ENCODE results near the gene SYNE2. TPM values are rescaled to one million over a fixed set of nuclear protein-coding genes. Genes with fewer than 3 reads are reported as not detected.

Gene SYNE2
- total RNA-seq, 4 donors from 2014 or later, result 101 to 162 (median 114) TPM

DNA sequence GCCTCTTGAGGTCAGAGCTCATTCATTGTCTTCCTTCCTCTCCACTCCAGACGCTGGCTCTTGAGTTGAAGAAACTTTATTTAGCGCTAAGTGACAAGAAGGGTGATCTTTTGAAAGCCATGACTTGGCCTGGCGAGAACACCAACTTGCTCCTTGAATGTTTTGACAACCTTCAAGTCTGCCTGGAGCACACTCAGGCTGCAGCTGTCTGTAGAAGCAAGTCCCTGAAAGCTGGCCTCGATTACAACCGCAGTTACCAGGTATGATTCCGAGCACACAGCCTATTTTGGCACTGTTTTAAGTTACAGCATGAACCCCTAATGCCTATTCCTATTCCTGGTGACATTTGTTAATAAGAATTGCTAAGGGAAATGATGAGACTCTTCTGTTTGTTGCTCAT, 273.7 kb downstream of the SYNE2 start:
- Histone ChIP-seq H3K27ac (no peak overlapping the region), H3K36me3 (no peaks in the 10 kb centered on the region)
- intact Hi-C loops (cut with DNase I; ENCODE audit: low total_unique reads), result no loop called here

DNA sequence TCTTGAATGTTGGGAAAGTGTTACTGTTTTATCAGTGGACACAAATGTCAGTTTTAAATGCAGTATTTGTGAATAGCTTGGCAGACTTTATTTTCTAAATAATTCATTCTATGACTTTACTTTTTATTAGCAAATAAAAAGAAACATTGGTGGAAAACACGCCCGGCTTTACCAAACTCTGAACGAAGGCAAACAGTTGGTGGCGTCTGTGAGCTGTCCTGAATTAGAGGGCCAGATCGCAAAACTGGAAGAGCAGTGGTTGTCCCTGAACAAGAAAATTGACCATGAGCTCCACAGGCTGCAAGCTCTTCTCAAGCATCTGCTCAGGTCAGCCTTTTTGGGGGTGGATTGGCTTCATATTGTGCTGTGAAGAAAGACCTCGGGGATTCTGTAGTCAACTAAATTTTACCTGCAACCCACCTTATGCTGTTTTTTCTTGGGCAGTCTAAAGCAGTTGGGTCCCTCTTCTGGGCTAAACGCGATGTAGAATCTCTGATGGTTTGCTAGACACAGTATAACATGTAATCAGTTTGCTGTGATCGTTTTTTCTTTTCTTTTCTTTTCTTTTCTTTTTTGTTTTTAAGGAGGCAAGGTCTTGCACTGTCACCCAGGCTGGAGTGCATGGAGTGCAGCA, 285.0 kb downstream of the SYNE2 start:
- Histone ChIP-seq H3K27me3 (no peaks in the 10 kb centered on the region), H3K4me3 (no peak overlapping the region), H3K36me3 (no peaks in the 10 kb centered on the region), H3K27ac (no peak overlapping the region), H3K9me3 (no peaks in the 10 kb centered on the region), H3K4me1 (no peaks in the 10 kb centered on the region)
- intact Hi-C loops (cut with DNase I; ENCODE audit: low total_unique reads), result no loop called here
- no peak for DNase-seq
- TF ChIP-seq POLR2A (IDR thresholded peaks at IDR 0.05), result no peak
- TF ChIP-seq, protein P1, sequence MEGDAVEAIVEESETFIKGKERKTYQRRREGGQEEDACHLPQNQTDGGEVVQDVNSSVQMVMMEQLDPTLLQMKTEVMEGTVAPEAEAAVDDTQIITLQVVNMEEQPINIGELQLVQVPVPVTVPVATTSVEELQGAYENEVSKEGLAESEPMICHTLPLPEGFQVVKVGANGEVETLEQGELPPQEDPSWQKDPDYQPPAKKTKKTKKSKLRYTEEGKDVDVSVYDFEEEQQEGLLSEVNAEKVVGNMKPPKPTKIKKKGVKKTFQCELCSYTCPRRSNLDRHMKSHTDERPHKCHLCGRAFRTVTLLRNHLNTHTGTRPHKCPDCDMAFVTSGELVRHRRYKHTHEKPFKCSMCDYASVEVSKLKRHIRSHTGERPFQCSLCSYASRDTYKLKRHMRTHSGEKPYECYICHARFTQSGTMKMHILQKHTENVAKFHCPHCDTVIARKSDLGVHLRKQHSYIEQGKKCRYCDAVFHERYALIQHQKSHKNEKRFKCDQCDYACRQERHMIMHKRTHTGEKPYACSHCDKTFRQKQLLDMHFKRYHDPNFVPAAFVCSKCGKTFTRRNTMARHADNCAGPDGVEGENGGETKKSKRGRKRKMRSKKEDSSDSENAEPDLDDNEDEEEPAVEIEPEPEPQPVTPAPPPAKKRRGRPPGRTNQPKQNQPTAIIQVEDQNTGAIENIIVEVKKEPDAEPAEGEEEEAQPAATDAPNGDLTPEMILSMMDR (IDR thresholded peaks at IDR 0.05), result peak in 1 of 4 experiments; percentile 9

More for the DNA sequence above, 273.7 kb downstream of the SYNE2 start:
- Histone ChIP-seq H3K27me3 (no peaks in the 10 kb centered on the region), H3K9me3 (no peaks in the 10 kb centered on the region), H3K4me1 (no peaks in the 10 kb centered on the region), H3K4me3 (no peak overlapping the region)
- DNase-seq, result no peak
- no peak for TF ChIP-seq POLR2A (IDR thresholded peaks at IDR 0.05)
- TF ChIP-seq, protein P1 (IDR thresholded peaks at IDR 0.05), result no peak

GRCh38 chr14:64147126-64147790, 294.5 kb downstream of the SYNE2 start:
- Histone ChIP-seq H3K9me3 (no peaks in the 10 kb centered on the region), H3K27me3 (no peaks in the 10 kb centered on the region), H3K36me3 (no peaks in the 10 kb centered on the region), H3K4me1 (no peaks in the 10 kb centered on the region), H3K27ac (no peak overlapping the region), H3K4me3 (no peak overlapping the region)
- intact Hi-C loops (cut with DNase I; ENCODE audit: low total_unique reads), result no loop called here
- no peak for TF ChIP-seq POLR2A (IDR thresholded peaks at IDR 0.05)
- TF ChIP-seq, protein P1 (IDR thresholded peaks at IDR 0.05), result no peak
- DNase-seq, result no peak

DNA sequence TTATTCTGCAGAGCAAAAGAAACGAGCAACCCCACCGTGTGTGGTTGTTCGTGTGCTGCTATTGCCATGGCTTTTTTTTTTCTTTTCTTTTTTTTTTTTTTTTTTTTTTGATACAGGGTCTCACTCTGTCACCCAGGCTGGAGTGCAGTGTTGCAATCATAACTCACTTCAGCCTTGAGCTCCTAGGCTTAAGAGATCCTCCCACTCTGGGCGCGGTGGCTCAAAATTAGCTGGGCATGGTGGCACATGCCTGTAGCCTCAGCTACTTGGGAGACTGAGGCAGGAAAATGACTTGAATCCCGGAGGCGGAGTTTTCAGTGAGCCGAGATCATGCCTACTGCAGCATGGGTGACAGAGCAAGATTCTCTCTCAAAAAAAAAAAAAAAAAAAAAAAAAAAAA, 297.1 kb downstream of the SYNE2 start:
- intact Hi-C loops (cut with DNase I; ENCODE audit: low total_unique reads), result no loop called here
- no peak for DNase-seq
- no peak overlapping the region for H3K4me3 ChIP-seq
- H3K9me3 ChIP-seq, result no peaks in the 10 kb centered on the region
- H3K27me3 ChIP-seq, result no peaks in the 10 kb centered on the region
- TF ChIP-seq, protein P1 (IDR thresholded peaks at IDR 0.05), result no peak
- TF ChIP-seq POLR2A (IDR thresholded peaks at IDR 0.05), result no peak
- H3K36me3 ChIP-seq, result no peaks in the 10 kb centered on the region
- no peak overlapping the region for H3K27ac ChIP-seq
- no peaks in the 10 kb centered on the region for H3K4me1 ChIP-seq

GRCh38 chr14:64158608-64159007, 305.8 kb downstream of the SYNE2 start:
- intact Hi-C loops (cut with DNase I; ENCODE audit: low total_unique reads), result no loop called here
- no peak overlapping the region for H3K27ac ChIP-seq
- no peak for DNase-seq
- H3K27me3 ChIP-seq, result no peaks in the 10 kb centered on the region
- H3K36me3 ChIP-seq, result no peaks in the 10 kb centered on the region
- TF ChIP-seq, protein P1 (IDR thresholded peaks at IDR 0.05), result no peak
- TF ChIP-seq POLR2A (IDR thresholded peaks at IDR 0.05), result no peak
- no peaks in the 10 kb centered on the region for H3K4me1 ChIP-seq
- no peak overlapping the region for H3K4me3 ChIP-seq
- no peaks in the 10 kb centered on the region for H3K9me3 ChIP-seq
